ENCODE measurements around the gene WWOX.

The WWOX gene

GRCh38 chr16:78224342-78224741 is 124.9 kb downstream of the WWOX start:
- no peak for FAIRE-seq
- TF ChIP-seq PAX5 (IDR thresholded peaks at IDR 0.05; ENCODE audit: insufficient read depth, low read length, severe bottlenecking) = no peak
- TF ChIP-seq POLR2AphosphoS5 (IDR thresholded peaks at IDR 0.05; ENCODE audit: low read depth, low read length) = no peak
- TF ChIP-seq TAF1 (IDR thresholded peaks at IDR 0.05; ENCODE audit: low read depth, low read length) = no peak
- TF ChIP-seq SPI1 (IDR thresholded peaks at IDR 0.05; ENCODE audit: low read depth, low read length) = no peak
- TF ChIP-seq POU2F2 (IDR thresholded peaks at IDR 0.05; ENCODE audit: low read depth, low read length) = no peak
- TF ChIP-seq POLR2A (IDR thresholded peaks at IDR 0.05; ENCODE audit: low read depth, low read length) = no peak
- no peak for DNase-seq (ENCODE audit: insufficient read length, low spot score)

- TF ChIP-seq PAX5 (IDR thresholded peaks at IDR 0.05; ENCODE audit: insufficient read depth, low read length, severe bottlenecking) (no peak), POLR2A (IDR thresholded peaks at IDR 0.05; ENCODE audit: low read depth, low read length) (no peak), POU2F2 (IDR thresholded peaks at IDR 0.05; ENCODE audit: low read depth, low read length) (no peak), TAF1 (IDR thresholded peaks at IDR 0.05; ENCODE audit: low read depth, low read length) (no peak), SPI1 (IDR thresholded peaks at IDR 0.05; ENCODE audit: low read depth, low read length) (no peak), POLR2AphosphoS5 (IDR thresholded peaks at IDR 0.05; ENCODE audit: low read depth, low read length) (no peak)
- FAIRE-seq = no peak
- DNase-seq (ENCODE audit: insufficient read length, low spot score) = no peak
Observed at GRCh38 chr16:78225919-78226318, 126.5 kb downstream of the WWOX start.

- FAIRE-seq = no peak
- TF ChIP-seq PAX5 (IDR thresholded peaks at IDR 0.05; ENCODE audit: insufficient read depth, low read length, severe bottlenecking) (no peak), SPI1 (IDR thresholded peaks at IDR 0.05; ENCODE audit: low read depth, low read length) (no peak), POLR2AphosphoS5 (IDR thresholded peaks at IDR 0.05; ENCODE audit: low read depth, low read length) (no peak), TAF1 (IDR thresholded peaks at IDR 0.05; ENCODE audit: low read depth, low read length) (no peak), POU2F2 (IDR thresholded peaks at IDR 0.05; ENCODE audit: low read depth, low read length) (no peak), POLR2A (IDR thresholded peaks at IDR 0.05; ENCODE audit: low read depth, low read length) (no peak)
- no peak for DNase-seq (ENCODE audit: insufficient read length, low spot score)
Observed at GRCh38 chr16:78227855-78228254, 128.4 kb downstream of the WWOX start.

GRCh38 chr16:78228704-78229103 is 129.2 kb downstream of the WWOX start:
- no peak for DNase-seq (ENCODE audit: insufficient read length, low spot score)
- no peak for TF ChIP-seq SPI1 (IDR thresholded peaks at IDR 0.05; ENCODE audit: low read depth, low read length)
- no peak for TF ChIP-seq PAX5 (IDR thresholded peaks at IDR 0.05; ENCODE audit: insufficient read depth, low read length, severe bottlenecking)
- TF ChIP-seq POLR2A (IDR thresholded peaks at IDR 0.05; ENCODE audit: low read depth, low read length) = no peak
- no peak for TF ChIP-seq POLR2AphosphoS5 (IDR thresholded peaks at IDR 0.05; ENCODE audit: low read depth, low read length)
- no peak for TF ChIP-seq POU2F2 (IDR thresholded peaks at IDR 0.05; ENCODE audit: low read depth, low read length)
- no peak for TF ChIP-seq TAF1 (IDR thresholded peaks at IDR 0.05; ENCODE audit: low read depth, low read length)
- FAIRE-seq = no peak

GRCh38 chr16:78230832-78231231 is 131.4 kb downstream of the WWOX start:
- no peak for FAIRE-seq
- TF ChIP-seq TAF1 (IDR thresholded peaks at IDR 0.05; ENCODE audit: low read depth, low read length) (no peak), SPI1 (IDR thresholded peaks at IDR 0.05; ENCODE audit: low read depth, low read length) (no peak), POU2F2 (IDR thresholded peaks at IDR 0.05; ENCODE audit: low read depth, low read length) (no peak), POLR2A (IDR thresholded peaks at IDR 0.05; ENCODE audit: low read depth, low read length) (no peak), POLR2AphosphoS5 (IDR thresholded peaks at IDR 0.05; ENCODE audit: low read depth, low read length) (no peak), PAX5 (IDR thresholded peaks at IDR 0.05; ENCODE audit: insufficient read depth, low read length, severe bottlenecking) (no peak)
- no peak for DNase-seq (ENCODE audit: insufficient read length, low spot score)

- FAIRE-seq = peak; percentile 87
- no peak for TF ChIP-seq SPI1 (IDR thresholded peaks at IDR 0.05; ENCODE audit: low read depth, low read length)
- TF ChIP-seq POU2F2 (IDR thresholded peaks at IDR 0.05; ENCODE audit: low read depth, low read length) = no peak
- TF ChIP-seq POLR2AphosphoS5 (IDR thresholded peaks at IDR 0.05; ENCODE audit: low read depth, low read length) = no peak
- no peak for TF ChIP-seq TAF1 (IDR thresholded peaks at IDR 0.05; ENCODE audit: low read depth, low read length)
- no peak for TF ChIP-seq POLR2A (IDR thresholded peaks at IDR 0.05; ENCODE audit: low read depth, low read length)
- TF ChIP-seq PAX5 (IDR thresholded peaks at IDR 0.05; ENCODE audit: insufficient read depth, low read length, severe bottlenecking) = no peak
- DNase-seq (ENCODE audit: insufficient read length, low spot score) = peak; percentile 59
Observed at GRCh38 chr16:78235168-78235800, 135.8 kb downstream of the WWOX start.

- FAIRE-seq (no peak), DNase-seq (ENCODE audit: insufficient read length, low spot score) (no peak)
- TF ChIP-seq POU2F2 (IDR thresholded peaks at IDR 0.05; ENCODE audit: low read depth, low read length) (no peak), TAF1 (IDR thresholded peaks at IDR 0.05; ENCODE audit: low read depth, low read length) (no peak)
Observed at GRCh38 chr16:78235876-78236275, 136.4 kb downstream of the WWOX start.

- DNase-seq (ENCODE audit: insufficient read length, low spot score) = no peak
- FAIRE-seq = no peak
- TF ChIP-seq PAX5 (IDR thresholded peaks at IDR 0.05; ENCODE audit: insufficient read depth, low read length, severe bottlenecking) = no peak
- TF ChIP-seq TAF1 (IDR thresholded peaks at IDR 0.05; ENCODE audit: low read depth, low read length) = no peak
- TF ChIP-seq POLR2A (IDR thresholded peaks at IDR 0.05; ENCODE audit: low read depth, low read length) = no peak
- no peak for TF ChIP-seq SPI1 (IDR thresholded peaks at IDR 0.05; ENCODE audit: low read depth, low read length)
- no peak for TF ChIP-seq POU2F2 (IDR thresholded peaks at IDR 0.05; ENCODE audit: low read depth, low read length)
- TF ChIP-seq POLR2AphosphoS5 (IDR thresholded peaks at IDR 0.05; ENCODE audit: low read depth, low read length) = no peak
Observed at GRCh38 chr16:78237841-78238240, 138.4 kb downstream of the WWOX start.

GRCh38 chr16:78240459-78241222 is 141.2 kb downstream of the WWOX start:
- no peak for TF ChIP-seq POLR2AphosphoS5 (IDR thresholded peaks at IDR 0.05; ENCODE audit: low read depth, low read length)
- TF ChIP-seq POU2F2 (IDR thresholded peaks at IDR 0.05; ENCODE audit: low read depth, low read length) = no peak
- TF ChIP-seq TAF1 (IDR thresholded peaks at IDR 0.05; ENCODE audit: low read depth, low read length) = no peak
- no peak for TF ChIP-seq POLR2A (IDR thresholded peaks at IDR 0.05; ENCODE audit: low read depth, low read length)
- TF ChIP-seq PAX5 (IDR thresholded peaks at IDR 0.05; ENCODE audit: insufficient read depth, low read length, severe bottlenecking) = no peak
- DNase-seq (ENCODE audit: insufficient read length, low spot score) (no peak), FAIRE-seq (no peak)

Data from GM12891 (cell line).